ENCODE results near the gene EMP3.
"Not testable (repeated sequence)": the region's sequence is repeated elsewhere in the genome, so short reads cannot be mapped to it uniquely, and the experiment has no call there.

EMP3 gene

GRCh38 chr19:48290771-48291488 is 34.4 kb upstream of the EMP3 start:
- Histone ChIP-seq H3K4ac (ENCODE audit: low read depth, low read length) (no peak overlapping the region), H3K4me2 (ENCODE audit: low read length) (peak overlapping the region; percentile 47), H3K18ac (ENCODE audit: low read length) (peak overlapping the region; percentile 63), H4K5ac (ENCODE audit: low read length) (no peak overlapping the region), H3K9ac (ENCODE audit: low read length) (peak overlapping the region; percentile 26), H2BK5ac (ENCODE audit: low read length) (no peak overlapping the region), H2BK15ac (replicated peaks; ENCODE audit: low read depth) (no peak overlapping the region), H3K27ac (ENCODE audit: low read depth, low read length) (peak overlapping the region; percentile 92), H3K79me1 (ENCODE audit: low read length) (no peaks in the 10 kb centered on the region), H2BK120ac (ENCODE audit: low read depth, low read length) (no peak overlapping the region), H3K4me1 (ENCODE audit: control insufficient read depth, low read depth, low read length) (no peaks in the 10 kb centered on the region), H3K79me2 (ENCODE audit: control insufficient read depth, insufficient read depth, low read length) (no peaks in the 10 kb centered on the region), H3K56ac (ENCODE audit: low read length) (peak overlapping the region; percentile 72), H3K4me3 (ENCODE audit: low read length) (no peak overlapping the region), H3K36me3 (ENCODE audit: control insufficient read depth, insufficient read depth, low read length) (peaks cover 4% of the 10 kb centered on the region), H3K23ac (ENCODE audit: low read length) (no peak overlapping the region), H3K27me3 (ENCODE audit: insufficient read depth, low read length, poor library complexity) (no peaks in the 10 kb centered on the region), H2AK5ac (ENCODE audit: low read length) (no peak overlapping the region), H4K8ac (ENCODE audit: low read depth, low read length) (no peak overlapping the region)
- peak; percentile 96 for DNase-seq
- WGBS (ENCODE audit: extremely low coverage, insufficient coverage, low lambda C conversion rate), result no CpG with 5 or more reads among the region's 45 CpGs

- not testable (repeated sequence) for H2BK5ac ChIP-seq (ENCODE audit: low read length); H3K79me1 ChIP-seq (ENCODE audit: low read length); H3K27me3 ChIP-seq (ENCODE audit: insufficient read depth, low read length, poor library complexity); H2BK120ac ChIP-seq (ENCODE audit: low read depth, low read length); H4K8ac ChIP-seq (ENCODE audit: low read depth, low read length); H3K79me2 ChIP-seq (ENCODE audit: control insufficient read depth, insufficient read depth, low read length); H3K23ac ChIP-seq (ENCODE audit: low read length); H2BK15ac ChIP-seq (replicated peaks; ENCODE audit: low read depth); H3K4me2 ChIP-seq (ENCODE audit: low read length); H3K18ac ChIP-seq (ENCODE audit: low read length); H2AK5ac ChIP-seq (ENCODE audit: low read length); H3K9ac ChIP-seq (ENCODE audit: low read length); H3K4ac ChIP-seq (ENCODE audit: low read depth, low read length); H4K5ac ChIP-seq (ENCODE audit: low read length); DNase-seq; H3K4me1 ChIP-seq (ENCODE audit: control insufficient read depth, low read depth, low read length); H3K27ac ChIP-seq (ENCODE audit: low read depth, low read length); H3K56ac ChIP-seq (ENCODE audit: low read length); H3K4me3 ChIP-seq (ENCODE audit: low read length); H3K36me3 ChIP-seq (ENCODE audit: control insufficient read depth, insufficient read depth, low read length)
- no CpG with 5 or more reads among the region's 11 CpGs for WGBS (ENCODE audit: extremely low coverage, insufficient coverage, low lambda C conversion rate)
Measured at GRCh38 chr19:48291489-48291815, 33.9 kb upstream of the EMP3 start.

DNA sequence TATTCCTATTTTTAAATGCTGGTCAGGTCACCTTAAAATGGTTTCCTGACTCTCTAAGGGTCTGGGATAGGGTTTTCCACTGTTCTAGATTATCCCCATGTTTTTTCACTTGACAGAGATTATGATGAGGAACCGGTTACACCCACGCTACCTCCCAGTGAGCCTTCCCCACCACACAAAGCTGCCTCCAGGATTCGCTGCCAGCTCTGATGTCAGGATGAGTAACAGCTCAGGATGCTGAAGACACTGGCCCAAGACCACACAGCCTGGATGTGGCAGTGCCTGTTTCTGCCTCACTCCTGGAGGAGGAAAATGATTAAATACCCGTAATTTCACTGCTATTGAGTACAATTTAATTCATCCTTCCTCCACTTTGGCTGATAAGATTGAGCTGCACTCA is 32.6 kb upstream of the EMP3 start:
- Histone ChIP-seq H3K23ac (ENCODE audit: low read length) (no peak overlapping the region), H3K56ac (ENCODE audit: low read length) (no peak overlapping the region), H3K79me1 (ENCODE audit: low read length) (no peaks in the 10 kb centered on the region), H3K9ac (ENCODE audit: low read length) (no peak overlapping the region), H3K4me1 (ENCODE audit: control insufficient read depth, low read depth, low read length) (no peaks in the 10 kb centered on the region), H3K4me2 (ENCODE audit: low read length) (no peak overlapping the region), H3K18ac (ENCODE audit: low read length) (no peak overlapping the region), H3K27ac (ENCODE audit: low read depth, low read length) (no peak overlapping the region), H4K8ac (ENCODE audit: low read depth, low read length) (no peak overlapping the region), H2BK15ac (replicated peaks; ENCODE audit: low read depth) (no peak overlapping the region), H3K79me2 (ENCODE audit: control insufficient read depth, insufficient read depth, low read length) (no peaks in the 10 kb centered on the region), H3K4me3 (ENCODE audit: low read length) (no peak overlapping the region), H3K4ac (ENCODE audit: low read depth, low read length) (no peak overlapping the region), H4K5ac (ENCODE audit: low read length) (no peak overlapping the region), H3K27me3 (ENCODE audit: insufficient read depth, low read length, poor library complexity) (no peaks in the 10 kb centered on the region), H2BK120ac (ENCODE audit: low read depth, low read length) (no peak overlapping the region), H3K36me3 (ENCODE audit: control insufficient read depth, insufficient read depth, low read length) (no peaks in the 10 kb centered on the region), H2AK5ac (ENCODE audit: low read length) (no peak overlapping the region), H2BK5ac (ENCODE audit: low read length) (no peak overlapping the region)
- no CpG with 5 or more reads among the region's 4 CpGs for WGBS (ENCODE audit: extremely low coverage, insufficient coverage, low lambda C conversion rate)
- DNase-seq, result peak; percentile 14

- no peak overlapping the region for H2AK5ac ChIP-seq (ENCODE audit: low read length)
Measured at GRCh38 chr19:48295458-48295857, 29.9 kb upstream of the EMP3 start.

GRCh38 chr19:48296963-48297734 is 28.2 kb upstream of the EMP3 start:
- H3K27ac ChIP-seq (ENCODE audit: low read depth, low read length), result no peak overlapping the region
- no peak overlapping the region for H3K23ac ChIP-seq (ENCODE audit: low read length)
- H2BK15ac ChIP-seq (replicated peaks; ENCODE audit: low read depth), result no peak overlapping the region
- no peaks in the 10 kb centered on the region for H3K36me3 ChIP-seq (ENCODE audit: control insufficient read depth, insufficient read depth, low read length)
- WGBS (ENCODE audit: extremely low coverage, insufficient coverage, low lambda C conversion rate), result no CpG with 5 or more reads among the region's 42 CpGs
- no peak overlapping the region for H2BK120ac ChIP-seq (ENCODE audit: low read depth, low read length)
- H3K56ac ChIP-seq (ENCODE audit: low read length), result peak overlapping the region; percentile 34
- no peaks in the 10 kb centered on the region for H3K27me3 ChIP-seq (ENCODE audit: insufficient read depth, low read length, poor library complexity)
- H3K18ac ChIP-seq (ENCODE audit: low read length), result no peak overlapping the region
- H3K4ac ChIP-seq (ENCODE audit: low read depth, low read length), result no peak overlapping the region
- H3K4me2 ChIP-seq (ENCODE audit: low read length), result no peak overlapping the region
- DNase-seq, result no peak
- H4K8ac ChIP-seq (ENCODE audit: low read depth, low read length), result no peak overlapping the region
- no peaks in the 10 kb centered on the region for H3K79me2 ChIP-seq (ENCODE audit: control insufficient read depth, insufficient read depth, low read length)
- no peak overlapping the region for H2BK5ac ChIP-seq (ENCODE audit: low read length)
- H2AK5ac ChIP-seq (ENCODE audit: low read length), result no peak overlapping the region
- H3K9ac ChIP-seq (ENCODE audit: low read length), result no peak overlapping the region
- H3K4me3 ChIP-seq (ENCODE audit: low read length), result no peak overlapping the region
- no peaks in the 10 kb centered on the region for H3K4me1 ChIP-seq (ENCODE audit: control insufficient read depth, low read depth, low read length)
- no peaks in the 10 kb centered on the region for H3K79me1 ChIP-seq (ENCODE audit: low read length)
- H4K5ac ChIP-seq (ENCODE audit: low read length), result no peak overlapping the region

More at GRCh38 chr19:48295458-48295857, 29.9 kb upstream of the EMP3 start:
- Histone ChIP-seq H3K27me3 (ENCODE audit: insufficient read depth, low read length, poor library complexity) (no peaks in the 10 kb centered on the region), H2BK120ac (ENCODE audit: low read depth, low read length) (no peak overlapping the region), H2BK15ac (replicated peaks; ENCODE audit: low read depth) (no peak overlapping the region), H3K79me1 (ENCODE audit: low read length) (no peaks in the 10 kb centered on the region), H3K9ac (ENCODE audit: low read length) (no peak overlapping the region), H3K56ac (ENCODE audit: low read length) (no peak overlapping the region), H3K4me3 (ENCODE audit: low read length) (no peak overlapping the region), H4K8ac (ENCODE audit: low read depth, low read length) (no peak overlapping the region), H3K23ac (ENCODE audit: low read length) (no peak overlapping the region), H3K4ac (ENCODE audit: low read depth, low read length) (no peak overlapping the region), H4K5ac (ENCODE audit: low read length) (no peak overlapping the region), H3K4me2 (ENCODE audit: low read length) (no peak overlapping the region), H3K36me3 (ENCODE audit: control insufficient read depth, insufficient read depth, low read length) (no peaks in the 10 kb centered on the region), H2BK5ac (ENCODE audit: low read length) (no peak overlapping the region), H3K79me2 (ENCODE audit: control insufficient read depth, insufficient read depth, low read length) (no peaks in the 10 kb centered on the region), H3K4me1 (ENCODE audit: control insufficient read depth, low read depth, low read length) (no peaks in the 10 kb centered on the region), H3K18ac (ENCODE audit: low read length) (no peak overlapping the region), H3K27ac (ENCODE audit: low read depth, low read length) (no peak overlapping the region)
- no CpG with 5 or more reads among the region's 10 CpGs for WGBS (ENCODE audit: extremely low coverage, insufficient coverage, low lambda C conversion rate)
- DNase-seq, result no peak
